Measurements from ENCODE around the gene ANKRD11. TPM values are rescaled to one million over a fixed set of nuclear protein-coding genes. Genes with fewer than 3 reads are reported as not detected.
"Not testable (repeated sequence)": the region's sequence is repeated elsewhere in the genome, so short reads cannot be mapped to it uniquely, and the experiment has no call there.

Gene ANKRD11
- total RNA-seq, 1 donor from 2014 or later = 209 TPM

DNA sequence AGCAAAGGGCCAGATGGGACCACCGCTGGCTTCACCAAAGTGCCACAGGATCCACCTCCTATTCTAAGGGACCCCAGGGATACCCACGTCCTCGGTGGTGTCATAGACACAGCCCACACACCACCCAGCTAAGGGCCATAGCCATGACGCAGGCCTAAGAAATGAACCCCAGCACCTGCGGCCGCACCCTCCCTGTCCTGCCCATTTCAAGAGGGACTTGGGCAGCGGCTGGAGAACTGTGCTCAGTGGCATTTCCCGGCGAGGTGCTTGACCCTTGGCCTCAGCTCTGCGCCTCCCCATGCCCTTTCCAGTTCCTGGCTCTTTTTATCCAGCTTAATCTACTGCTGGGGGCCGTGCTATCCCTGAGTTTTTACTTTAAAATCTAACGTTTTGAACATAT, 245.6 kb downstream of the ANKRD11 start:
- no peaks in the 10 kb centered on the region for H3K36me3 Mint-ChIP-seq (ENCODE audit: unreplicated experiment)
- H3K4me3 Mint-ChIP-seq (ENCODE audit: unreplicated experiment) = no peak overlapping the region
- TF ChIP-seq CTCF (IDR thresholded peaks at IDR 0.05) = no peak

DNA sequence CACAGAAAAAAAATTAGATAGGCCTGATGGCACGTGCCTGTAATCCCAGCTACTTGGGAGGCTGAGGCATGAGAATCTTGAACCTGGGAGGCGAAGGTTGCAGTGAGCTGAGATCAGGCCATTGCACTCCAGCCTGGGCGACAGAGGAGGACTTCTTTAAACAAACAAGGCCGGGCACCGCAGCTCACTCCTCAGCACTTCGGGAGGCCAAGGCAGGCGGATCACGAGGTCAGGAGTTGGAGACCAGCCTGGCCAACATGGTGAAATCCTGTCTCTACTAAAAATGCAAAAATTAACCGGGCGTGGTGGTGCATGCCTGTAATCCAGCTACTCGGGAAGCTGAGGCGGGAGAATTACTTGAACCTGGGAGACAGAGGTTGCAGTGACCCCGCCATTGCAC, 246.1 kb downstream of the ANKRD11 start:
- not testable (repeated sequence) for DNase-seq (ENCODE audit: extremely low spot score, unreplicated experiment); H3K36me3 Mint-ChIP-seq (ENCODE audit: unreplicated experiment); H3K27me3 Mint-ChIP-seq (ENCODE audit: unreplicated experiment); H3K27ac Mint-ChIP-seq (ENCODE audit: unreplicated experiment); H3K4me3 Mint-ChIP-seq (ENCODE audit: unreplicated experiment); H3K9me3 Mint-ChIP-seq (ENCODE audit: unreplicated experiment)
- H3K4me1 Mint-ChIP-seq (ENCODE audit: unreplicated experiment) = peaks cover 14% of the 10 kb centered on the region

More for the DNA sequence above, 245.6 kb downstream of the ANKRD11 start:
- Mint-ChIP-seq H3K9me3 (ENCODE audit: unreplicated experiment) (no peaks in the 10 kb centered on the region), H3K27ac (ENCODE audit: unreplicated experiment) (no peak overlapping the region), H3K4me1 (ENCODE audit: unreplicated experiment) (peaks cover 14% of the 10 kb centered on the region), H3K27me3 (ENCODE audit: unreplicated experiment) (no peaks in the 10 kb centered on the region)
- DNase-seq (ENCODE audit: extremely low spot score, unreplicated experiment) = no peak

- Mint-ChIP-seq H3K27ac (ENCODE audit: unreplicated experiment) (no peak overlapping the region), H3K4me3 (ENCODE audit: unreplicated experiment) (peak overlapping the region; percentile 14), H3K36me3 (ENCODE audit: unreplicated experiment) (no peaks in the 10 kb centered on the region), H3K9me3 (ENCODE audit: unreplicated experiment) (no peaks in the 10 kb centered on the region), H3K27me3 (ENCODE audit: unreplicated experiment) (no peaks in the 10 kb centered on the region), H3K4me1 (ENCODE audit: unreplicated experiment) (peaks cover 14% of the 10 kb centered on the region)
- DNase-seq (ENCODE audit: extremely low spot score, unreplicated experiment) = no peak
- no peak for TF ChIP-seq CTCF (IDR thresholded peaks at IDR 0.05)
These were observed 246.7 kb downstream of the ANKRD11 start for GRCh38 chr16:89243664-89244063.

DNA sequence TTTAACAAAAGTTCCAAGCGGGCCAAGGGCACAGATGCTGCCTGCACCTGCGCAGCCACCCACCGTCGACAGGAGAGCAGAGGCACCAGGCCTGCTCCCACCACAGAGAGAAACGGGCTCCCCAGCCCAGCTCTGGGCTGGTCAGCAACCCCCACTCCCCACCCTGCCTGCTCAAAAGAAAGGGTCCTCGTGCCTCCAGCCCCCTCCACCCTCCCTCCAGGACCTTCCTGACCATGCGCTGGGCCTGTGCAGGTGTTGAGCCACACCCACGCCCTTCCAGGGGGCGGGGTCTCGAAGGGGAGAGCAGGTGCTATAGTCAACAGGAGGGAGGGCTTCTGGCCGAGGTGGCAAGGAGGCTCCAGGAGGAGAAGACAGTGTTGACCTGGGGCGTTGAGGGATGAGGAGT, 247.6 kb downstream of the ANKRD11 start:
- Mint-ChIP-seq H3K4me1 (ENCODE audit: unreplicated experiment) (peaks cover 14% of the 10 kb centered on the region), H3K4me3 (ENCODE audit: unreplicated experiment) (peak overlapping the region; percentile 14), H3K9me3 (ENCODE audit: unreplicated experiment) (no peaks in the 10 kb centered on the region), H3K27ac (ENCODE audit: unreplicated experiment) (no peak overlapping the region), H3K36me3 (ENCODE audit: unreplicated experiment) (no peaks in the 10 kb centered on the region), H3K27me3 (ENCODE audit: unreplicated experiment) (no peaks in the 10 kb centered on the region)
- no peak for TF ChIP-seq CTCF (IDR thresholded peaks at IDR 0.05)
- DNase-seq (ENCODE audit: extremely low spot score, unreplicated experiment) = no peak

DNA sequence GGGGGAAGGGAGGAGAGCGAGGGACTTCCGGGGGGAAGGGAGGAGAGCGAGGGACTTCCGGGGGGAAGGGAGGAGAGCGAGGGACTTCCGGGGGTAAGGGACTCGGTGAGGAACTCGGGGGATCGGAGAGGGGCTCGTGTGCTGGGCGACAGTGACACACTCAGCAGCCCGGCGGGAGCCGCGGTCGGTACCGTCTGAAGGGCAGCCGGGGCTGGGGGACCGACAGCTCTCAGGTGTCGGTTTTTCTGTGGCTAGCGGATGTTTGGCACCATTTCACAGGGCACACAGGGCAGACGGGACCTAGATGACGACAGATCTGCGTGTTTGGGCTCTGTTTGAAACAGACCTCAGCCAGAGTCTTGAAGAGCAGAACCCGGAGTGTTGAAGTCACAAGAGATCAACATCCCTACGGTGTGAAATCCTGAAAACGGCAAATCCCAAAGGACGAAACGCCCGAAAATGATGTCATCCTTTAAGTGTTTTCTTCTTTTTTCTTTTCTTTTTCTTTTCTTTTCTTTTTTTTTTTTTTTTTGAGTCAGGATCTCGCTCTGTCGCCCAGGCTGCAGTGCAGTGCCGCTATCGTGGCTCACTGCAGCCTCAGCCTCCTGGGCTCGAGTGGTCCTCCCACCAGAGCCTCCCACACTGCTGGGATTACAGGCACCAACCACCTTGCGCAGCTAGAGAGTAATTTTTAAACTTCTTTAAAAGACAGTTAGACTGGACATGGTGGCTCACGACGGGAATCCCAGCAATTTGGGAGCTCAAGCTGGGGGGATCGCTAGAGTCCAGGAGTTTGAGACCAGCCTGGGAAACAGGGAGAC, 249.0 kb downstream of the ANKRD11 start:
- H3K27ac Mint-ChIP-seq (ENCODE audit: unreplicated experiment) = peak overlapping the region; percentile 99
- DNase-seq (ENCODE audit: extremely low spot score, unreplicated experiment) = peak; percentile 89
- peak overlapping the region; percentile 99 for H3K4me3 Mint-ChIP-seq (ENCODE audit: unreplicated experiment)
- peaks cover 11% of the 10 kb centered on the region for H3K4me1 Mint-ChIP-seq (ENCODE audit: unreplicated experiment)
- no peaks in the 10 kb centered on the region for H3K36me3 Mint-ChIP-seq (ENCODE audit: unreplicated experiment)
- H3K27me3 Mint-ChIP-seq (ENCODE audit: unreplicated experiment) = no peaks in the 10 kb centered on the region
- TF ChIP-seq CTCF (IDR thresholded peaks at IDR 0.05) = no peak
- H3K9me3 Mint-ChIP-seq (ENCODE audit: unreplicated experiment) = no peaks in the 10 kb centered on the region

All from osteocyte (in vitro differentiated cells).